ENCODE measurements around the gene MED16.

The MED16 gene

GRCh38 chr19:866769-867300, 26.2 kb downstream of the MED16 start:
- H2BK5ac ChIP-seq (ENCODE audit: low read depth, low read length, poor library complexity) = no peak overlapping the region
- H3K4ac ChIP-seq (ENCODE audit: low read depth, low read length) = no peak overlapping the region
- no peak overlapping the region for H3K27ac ChIP-seq (ENCODE audit: low read depth, low read length)
- H3K23ac ChIP-seq (ENCODE audit: low read length) = no peak overlapping the region
- no peaks in the 10 kb centered on the region for H3K27me3 ChIP-seq (ENCODE audit: insufficient read depth, low read length)
- H4K91ac ChIP-seq (ENCODE audit: low read depth, low read length) = no peak overlapping the region
- H3K4me2 ChIP-seq (ENCODE audit: low read length) = no peak overlapping the region
- no peak overlapping the region for H2BK12ac ChIP-seq (ENCODE audit: low read length)
- peaks cover 2% of the 10 kb centered on the region for H3K9me3 ChIP-seq (ENCODE audit: insufficient read depth, low read depth, low read length)
- no CpG with 5 or more reads among the region's 38 CpGs for WGBS (ENCODE audit: extremely low coverage, insufficient coverage, insufficient read length)
- H3K79me1 ChIP-seq (ENCODE audit: low read length) = peaks cover 5% of the 10 kb centered on the region
- H3K4me1 ChIP-seq (ENCODE audit: control insufficient read depth in 1 of 2, insufficient read depth in 2 of 2, low read length in 2 of 2) = peaks cover 13 to 18% of the 10 kb centered on the region in 2 experiments
- H3K18ac ChIP-seq (ENCODE audit: low read length) = no peak overlapping the region
- no peak overlapping the region for H3K9ac ChIP-seq (ENCODE audit: low read length)
- no peak overlapping the region for H2AFZ ChIP-seq (ENCODE audit: insufficient read depth, low read length, poor library complexity)
- no peak overlapping the region for H2BK120ac ChIP-seq (ENCODE audit: insufficient read depth, low read length, poor library complexity)
- peaks cover 30% of the 10 kb centered on the region in 2 experiments for H3K36me3 ChIP-seq (ENCODE audit: control insufficient read depth in 1 of 2, insufficient read depth in 2 of 2, low read length in 2 of 2)
- no peak overlapping the region for H3K4me3 ChIP-seq (ENCODE audit: low read depth, low read length)
- no peak for DNase-seq
- no peak overlapping the region for H2AK5ac ChIP-seq (ENCODE audit: low read length)
- H3K14ac ChIP-seq (ENCODE audit: low read length) = no peak overlapping the region
- H4K12ac ChIP-seq (ENCODE audit: low read depth, low read length) = no peak overlapping the region
- no peak overlapping the region for H4K8ac ChIP-seq (ENCODE audit: low read depth, low read length)
- H3K79me2 ChIP-seq (ENCODE audit: control insufficient read depth, insufficient read depth, low read length, poor library complexity) = peaks cover 4% of the 10 kb centered on the region

- no peak for DNase-seq
- Histone ChIP-seq H3K9ac (ENCODE audit: low read length) (no peak overlapping the region), H3K79me2 (ENCODE audit: control insufficient read depth, insufficient read depth, low read length, poor library complexity) (no peaks in the 10 kb centered on the region), H3K27me3 (ENCODE audit: insufficient read depth, low read length) (peaks cover 11% of the 10 kb centered on the region), H4K8ac (ENCODE audit: low read depth, low read length) (no peak overlapping the region), H3K18ac (ENCODE audit: low read length) (no peak overlapping the region), H3K4me2 (ENCODE audit: low read length) (no peak overlapping the region), H3K23ac (ENCODE audit: low read length) (no peak overlapping the region), H3K27ac (ENCODE audit: low read depth, low read length) (no peak overlapping the region), H2AK5ac (ENCODE audit: low read length) (no peak overlapping the region), H4K91ac (ENCODE audit: low read depth, low read length) (no peak overlapping the region), H3K9me3 (ENCODE audit: insufficient read depth, low read depth, low read length) (peaks cover 16% of the 10 kb centered on the region), H3K4me3 (ENCODE audit: low read depth, low read length) (no peak overlapping the region), H3K4ac (ENCODE audit: low read depth, low read length) (no peak overlapping the region), H3K4me1 (ENCODE audit: control insufficient read depth in 1 of 2, insufficient read depth in 2 of 2, low read length in 2 of 2) (peaks cover 4 to 9% of the 10 kb centered on the region in 2 experiments), H2AFZ (ENCODE audit: insufficient read depth, low read length, poor library complexity) (no peak overlapping the region), H2BK5ac (ENCODE audit: low read depth, low read length, poor library complexity) (no peak overlapping the region), H3K14ac (ENCODE audit: low read length) (no peak overlapping the region), H3K36me3 (ENCODE audit: control insufficient read depth in 1 of 2, insufficient read depth in 2 of 2, low read length in 2 of 2) (peaks cover 11% of the 10 kb centered on the region in 2 experiments), H3K79me1 (ENCODE audit: low read length) (no peaks in the 10 kb centered on the region), H2BK120ac (ENCODE audit: insufficient read depth, low read length, poor library complexity) (no peak overlapping the region), H4K12ac (ENCODE audit: low read depth, low read length) (no peak overlapping the region), H2BK12ac (ENCODE audit: low read length) (no peak overlapping the region)
- no CpG with 5 or more reads among the region's 7 CpGs for WGBS (ENCODE audit: extremely low coverage, insufficient coverage, insufficient read length)
Measured at GRCh38 chr19:863315-863620, 29.7 kb downstream of the MED16 start.

- H3K27ac ChIP-seq (ENCODE audit: low read depth, low read length) = no peak overlapping the region
- H4K91ac ChIP-seq (ENCODE audit: low read depth, low read length) = no peak overlapping the region
- no peak overlapping the region for H4K12ac ChIP-seq (ENCODE audit: low read depth, low read length)
- H3K18ac ChIP-seq (ENCODE audit: low read length) = no peak overlapping the region
- no peak overlapping the region for H3K4ac ChIP-seq (ENCODE audit: low read depth, low read length)
- H3K79me1 ChIP-seq (ENCODE audit: low read length) = no peaks in the 10 kb centered on the region
- no peak overlapping the region for H2AFZ ChIP-seq (ENCODE audit: insufficient read depth, low read length, poor library complexity)
- peaks cover 16% of the 10 kb centered on the region for H3K9me3 ChIP-seq (ENCODE audit: insufficient read depth, low read depth, low read length)
- no CpG with 5 or more reads among the region's 48 CpGs for WGBS (ENCODE audit: extremely low coverage, insufficient coverage, insufficient read length)
- peaks cover 11% of the 10 kb centered on the region for H3K27me3 ChIP-seq (ENCODE audit: insufficient read depth, low read length)
- no peaks in the 10 kb centered on the region for H3K79me2 ChIP-seq (ENCODE audit: control insufficient read depth, insufficient read depth, low read length, poor library complexity)
- no peak overlapping the region for H3K14ac ChIP-seq (ENCODE audit: low read length)
- peaks cover 4 to 9% of the 10 kb centered on the region in 2 experiments for H3K4me1 ChIP-seq (ENCODE audit: control insufficient read depth in 1 of 2, insufficient read depth in 2 of 2, low read length in 2 of 2)
- H3K4me2 ChIP-seq (ENCODE audit: low read length) = peak overlapping the region; percentile 26
- H2BK120ac ChIP-seq (ENCODE audit: insufficient read depth, low read length, poor library complexity) = no peak overlapping the region
- no peak overlapping the region for H3K4me3 ChIP-seq (ENCODE audit: low read depth, low read length)
- no peak overlapping the region for H3K9ac ChIP-seq (ENCODE audit: low read length)
- peaks cover 5 to 6% of the 10 kb centered on the region in 2 experiments for H3K36me3 ChIP-seq (ENCODE audit: control insufficient read depth in 1 of 2, insufficient read depth in 2 of 2, low read length in 2 of 2)
- H2AK5ac ChIP-seq (ENCODE audit: low read length) = peak overlapping the region; percentile 52
- no peak overlapping the region for H4K8ac ChIP-seq (ENCODE audit: low read depth, low read length)
- DNase-seq = peak; percentile 61 to 68
- no peak overlapping the region for H2BK5ac ChIP-seq (ENCODE audit: low read depth, low read length, poor library complexity)
- no peak overlapping the region for H3K23ac ChIP-seq (ENCODE audit: low read length)
- no peak overlapping the region for H2BK12ac ChIP-seq (ENCODE audit: low read length)
Measured at GRCh38 chr19:862581-863314, 30.2 kb downstream of the MED16 start.

GRCh38 chr19:861756-862580, 31.0 kb downstream of the MED16 start:
- no peak overlapping the region for H3K4ac ChIP-seq (ENCODE audit: low read depth, low read length)
- H4K91ac ChIP-seq (ENCODE audit: low read depth, low read length) = no peak overlapping the region

More at GRCh38 chr19:861756-862580, 31.0 kb downstream of the MED16 start:
- Histone ChIP-seq H2BK12ac (ENCODE audit: low read length) (no peak overlapping the region), H3K9me3 (ENCODE audit: insufficient read depth, low read depth, low read length) (peaks cover 16% of the 10 kb centered on the region), H3K79me1 (ENCODE audit: low read length) (no peaks in the 10 kb centered on the region), H3K4me3 (ENCODE audit: low read depth, low read length) (no peak overlapping the region), H2BK120ac (ENCODE audit: insufficient read depth, low read length, poor library complexity) (no peak overlapping the region), H2BK5ac (ENCODE audit: low read depth, low read length, poor library complexity) (no peak overlapping the region), H3K4me2 (ENCODE audit: low read length) (no peak overlapping the region), H3K27ac (ENCODE audit: low read depth, low read length) (no peak overlapping the region), H3K9ac (ENCODE audit: low read length) (no peak overlapping the region), H2AK5ac (ENCODE audit: low read length) (no peak overlapping the region), H3K36me3 (ENCODE audit: control insufficient read depth in 1 of 2, insufficient read depth in 2 of 2, low read length in 2 of 2) (no peaks in the 10 kb centered on the region), H2AFZ (ENCODE audit: insufficient read depth, low read length, poor library complexity) (no peak overlapping the region), H4K12ac (ENCODE audit: low read depth, low read length) (no peak overlapping the region), H3K79me2 (ENCODE audit: control insufficient read depth, insufficient read depth, low read length, poor library complexity) (no peaks in the 10 kb centered on the region), H3K4me1 (ENCODE audit: control insufficient read depth in 1 of 2, insufficient read depth in 2 of 2, low read length in 2 of 2) (peaks cover 4 to 9% of the 10 kb centered on the region in 2 experiments), H3K27me3 (ENCODE audit: insufficient read depth, low read length) (peaks cover 11% of the 10 kb centered on the region), H3K18ac (ENCODE audit: low read length) (no peak overlapping the region), H4K8ac (ENCODE audit: low read depth, low read length) (no peak overlapping the region), H3K23ac (ENCODE audit: low read length) (no peak overlapping the region), H3K14ac (ENCODE audit: low read length) (no peak overlapping the region)
- no CpG with 5 or more reads among the region's 60 CpGs for WGBS (ENCODE audit: extremely low coverage, insufficient coverage, insufficient read length)
- peak; percentile 39 to 57 for DNase-seq
